ENCODE measurements around the gene CALY.
"Not testable (repeated sequence)": the region's sequence is repeated elsewhere in the genome, so short reads cannot be mapped to it uniquely, and the experiment has no call there.

CALY gene

DNA sequence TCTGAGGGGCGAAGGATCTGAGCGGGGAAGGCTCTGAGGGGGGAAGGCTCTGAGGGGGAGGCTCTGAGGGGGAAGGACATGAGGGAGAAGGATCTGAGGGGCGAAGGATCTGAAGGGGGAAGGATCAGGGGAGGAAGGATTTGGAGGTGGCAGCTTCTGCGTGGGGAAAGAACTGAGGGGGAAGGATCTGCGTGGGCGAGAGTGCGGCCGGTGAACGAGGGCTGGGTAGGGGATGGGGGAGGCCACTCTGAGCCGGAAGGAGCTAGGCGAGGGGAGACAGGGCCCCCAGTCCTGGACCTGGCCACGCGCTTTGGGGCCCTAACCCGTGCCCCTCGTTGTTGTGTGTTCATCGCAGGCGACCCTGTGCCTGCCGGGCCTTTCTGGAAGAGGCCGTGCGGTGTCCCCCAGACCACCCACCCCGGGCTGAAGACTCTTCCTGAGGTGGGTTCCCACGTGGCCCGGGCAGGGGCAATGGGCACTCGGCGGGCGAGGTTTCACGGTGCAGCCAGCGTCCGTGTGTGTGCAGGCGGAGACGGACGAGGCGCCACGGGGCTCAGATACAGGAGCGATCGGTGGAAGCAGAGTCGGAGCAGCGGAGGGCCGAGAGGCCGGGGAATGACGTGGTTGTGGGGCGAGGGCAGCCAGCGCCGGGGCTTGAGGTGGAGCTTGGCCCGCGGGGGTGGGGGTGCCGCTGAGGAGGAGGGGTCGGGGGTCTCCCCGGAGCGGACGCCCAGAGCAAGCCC is 2.0 kb downstream of the CALY start:
- no peak for DNase-seq (ENCODE audit: insufficient read length, low spot score)
- FAIRE-seq, result no peak

- FAIRE-seq, result no peak
- DNase-seq (ENCODE audit: insufficient read length, low spot score), result no peak
These were observed 3.6 kb downstream of the CALY start for GRCh38 chr10:133332936-133333699.

GRCh38 chr10:133329491-133330202 is 7.0 kb downstream of the CALY start:
- peak; percentile 98 for DNase-seq (ENCODE audit: insufficient read length, low spot score)
- FAIRE-seq, result peak; percentile 88

- FAIRE-seq, result no peak
- no peak for DNase-seq (ENCODE audit: insufficient read length, low spot score)
These were observed 8.0 kb downstream of the CALY start for GRCh38 chr10:133328358-133329343.

DNA sequence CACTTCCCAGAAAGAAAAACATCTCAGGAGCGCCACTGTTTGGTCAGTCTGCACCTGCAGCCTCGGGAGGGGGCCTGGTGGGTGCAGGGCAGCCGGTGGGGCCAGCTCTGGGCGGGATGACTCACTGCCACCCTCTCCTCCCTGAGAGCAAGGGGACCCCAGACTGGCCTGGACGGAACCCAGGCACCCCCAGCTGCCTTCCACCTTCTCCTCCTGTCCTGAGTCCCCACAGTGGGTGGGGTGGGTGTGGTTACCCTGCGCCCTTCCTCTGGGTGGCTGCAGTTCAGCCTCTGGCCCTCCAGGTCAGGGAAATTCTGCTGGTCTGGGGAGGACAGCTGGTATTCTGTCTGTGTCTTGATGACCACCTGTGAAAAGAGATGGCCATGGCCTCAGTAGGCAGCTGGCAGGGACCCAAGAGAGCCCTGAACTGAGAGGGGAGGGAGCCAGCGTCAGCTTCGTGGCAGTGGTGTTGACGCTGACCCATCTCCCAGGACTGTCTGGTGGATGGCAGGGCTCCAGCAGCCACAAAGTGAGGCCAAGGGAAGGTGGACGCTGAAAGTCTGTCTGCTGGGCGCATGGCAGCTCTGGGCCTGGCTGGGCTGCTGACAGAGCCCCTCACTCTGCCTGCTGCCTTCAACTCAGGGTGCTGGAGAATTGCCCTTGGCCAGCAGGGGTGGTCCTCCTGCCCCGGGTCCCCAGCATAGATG is 8.9 kb downstream of the CALY start:
- DNase-seq (ENCODE audit: insufficient read length, low spot score), result no peak
- FAIRE-seq, result no peak

DNA sequence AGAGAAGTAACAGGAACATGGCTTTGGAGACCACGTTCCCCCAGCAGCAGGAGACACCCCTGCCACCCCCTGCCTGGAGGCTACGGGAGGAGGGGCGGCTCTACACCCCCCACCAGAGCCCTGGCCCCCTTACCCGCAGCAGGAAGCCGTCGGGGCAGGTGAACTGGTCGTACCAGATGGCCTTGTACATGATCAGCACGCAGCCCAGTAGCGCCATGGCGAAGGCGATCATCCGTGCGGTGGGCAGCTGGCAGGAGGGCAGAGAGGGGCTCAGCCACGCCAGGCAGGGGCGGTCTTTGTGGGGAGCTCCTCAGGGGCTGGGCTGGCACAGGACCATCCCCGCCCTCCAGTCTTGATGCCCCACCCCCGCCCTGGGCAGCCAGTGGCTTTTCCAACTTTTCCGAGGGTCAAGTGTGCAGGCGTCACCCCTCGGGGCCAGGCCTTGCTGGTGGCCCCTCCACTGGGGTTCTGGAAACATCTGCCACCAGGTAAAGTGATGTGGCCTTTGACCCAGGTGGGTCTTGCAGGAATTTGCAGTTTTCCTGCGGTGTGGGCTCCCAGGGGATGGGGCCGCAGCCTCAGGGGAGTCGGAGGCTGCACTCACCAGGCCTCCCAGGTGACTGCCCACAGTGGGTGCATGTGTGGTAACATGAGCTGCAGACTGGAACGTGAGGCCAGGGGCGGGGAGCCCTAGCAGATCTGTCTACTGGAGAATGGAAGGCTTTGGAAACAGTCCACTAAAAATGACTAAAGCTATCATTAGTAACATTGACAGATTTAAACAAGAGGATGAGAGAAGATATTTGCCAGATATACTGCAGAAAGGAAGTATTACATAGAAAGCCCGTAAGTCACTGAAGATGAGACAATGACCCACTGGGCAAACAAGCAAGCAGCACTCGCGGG is 9.7 kb downstream of the CALY start:
- DNase-seq (ENCODE audit: insufficient read length, low spot score) (no peak), FAIRE-seq (no peak)

DNA sequence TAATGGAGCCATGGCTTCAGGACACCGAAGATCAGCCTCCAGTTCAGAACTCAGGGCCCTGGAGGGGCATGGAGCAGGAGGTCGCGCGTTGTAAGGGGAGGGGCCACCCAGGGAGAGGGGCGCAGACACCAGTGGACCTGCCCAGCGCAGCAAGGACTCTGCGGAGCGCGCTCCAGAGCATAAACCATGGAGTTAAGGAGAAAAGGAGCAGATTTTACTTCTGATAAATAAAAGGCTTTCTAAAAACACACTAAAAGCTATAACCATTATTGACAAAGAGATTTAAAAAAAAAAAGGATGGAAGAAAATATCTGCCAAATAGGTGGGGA is 10.5 kb downstream of the CALY start:
- DNase-seq (ENCODE audit: insufficient read length, low spot score), result no peak
- FAIRE-seq, result no peak

GRCh38 chr10:133325440-133326222 is 11.1 kb downstream of the CALY start:
- DNase-seq (ENCODE audit: insufficient read length, low spot score) (no peak), FAIRE-seq (no peak)

DNA sequence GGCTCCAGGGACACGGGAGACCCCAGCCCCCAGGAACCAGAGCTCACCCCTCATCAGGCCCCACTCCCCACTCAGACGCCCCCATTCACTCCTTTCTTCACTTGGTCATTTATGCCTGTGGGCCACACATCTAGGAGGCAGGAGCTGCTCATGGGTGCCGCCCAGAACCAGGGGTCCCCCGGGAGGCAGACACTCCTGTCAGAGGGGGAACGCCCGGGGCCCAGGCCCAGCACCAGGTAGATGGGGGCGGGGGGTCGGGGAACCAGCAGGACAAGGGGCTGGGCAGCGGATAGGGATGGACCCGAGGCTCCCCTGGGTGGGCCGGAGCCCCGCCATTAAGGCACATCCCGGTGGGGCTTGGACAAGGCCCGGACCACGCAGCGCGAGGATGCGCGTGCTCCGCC is 11.8 kb downstream of the CALY start:
- no peak for FAIRE-seq
- no peak for DNase-seq (ENCODE audit: insufficient read length, low spot score)

GRCh38 chr10:133324198-133324792 is 12.4 kb downstream of the CALY start:
- peak; percentile 47 for FAIRE-seq
- peak; percentile 72 for DNase-seq (ENCODE audit: insufficient read length, low spot score)

GRCh38 chr10:133322064-133322709 is 14.5 kb downstream of the CALY start:
- DNase-seq (ENCODE audit: insufficient read length, low spot score); FAIRE-seq: not testable (repeated sequence)

- FAIRE-seq; DNase-seq (ENCODE audit: insufficient read length, low spot score): not testable (repeated sequence)
These were observed 15.8 kb downstream of the CALY start for GRCh38 chr10:133320852-133321422.

- peak; percentile 65 for DNase-seq (ENCODE audit: insufficient read length, low spot score)
- FAIRE-seq, result no peak
These were observed 18.1 kb downstream of the CALY start for GRCh38 chr10:133318494-133319127.

DNA sequence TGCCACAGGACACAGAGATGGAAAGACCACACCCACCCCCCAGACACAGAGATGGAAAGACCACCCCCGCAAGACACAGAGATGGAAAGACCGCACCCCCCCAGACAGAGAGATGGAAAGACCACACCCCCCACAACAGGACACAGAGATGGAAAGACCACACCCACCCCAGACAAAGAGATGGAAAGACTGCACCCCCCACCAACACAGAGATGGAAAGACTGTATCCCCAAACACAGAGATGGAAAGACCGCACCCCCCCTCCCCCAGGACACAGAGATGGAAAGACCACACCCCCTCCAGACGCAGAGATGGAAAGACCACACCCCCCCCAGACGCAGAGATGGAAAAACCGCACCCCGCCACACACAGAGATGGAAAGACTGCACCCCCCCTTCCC is 20.0 kb downstream of the CALY start:
- DNase-seq (ENCODE audit: insufficient read length, low spot score), result no peak
- FAIRE-seq, result no peak

GRCh38 chr10:133316266-133316665 is 20.4 kb downstream of the CALY start:
- no peak for FAIRE-seq

DNA sequence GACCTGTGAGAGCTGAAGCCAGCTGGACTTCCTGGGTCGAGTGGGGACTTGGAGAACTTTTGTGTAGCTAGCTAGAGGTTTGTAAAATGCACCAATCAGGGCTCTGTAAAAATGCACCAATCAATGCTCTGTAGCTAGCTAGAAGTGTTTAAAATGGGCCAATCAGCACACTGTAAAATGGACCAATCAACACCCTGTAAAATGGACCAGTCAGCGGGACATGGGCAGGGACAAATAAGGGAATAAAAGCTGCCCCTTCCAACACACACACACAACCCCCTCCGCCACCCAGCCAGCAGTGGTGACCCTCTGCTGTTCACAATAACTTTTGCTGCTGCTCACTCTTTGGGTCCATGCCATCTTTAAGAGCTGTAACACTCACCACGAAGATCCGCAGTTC is 20.8 kb downstream of the CALY start:
- no peak for FAIRE-seq
- DNase-seq (ENCODE audit: insufficient read length, low spot score), result no peak

More at GRCh38 chr10:133316266-133316665, 20.4 kb downstream of the CALY start:
- no peak for DNase-seq (ENCODE audit: insufficient read length, low spot score)

Measured in GM19239 (cell line).